ENCODE data around the gene ARAP1.

Gene ARAP1

GRCh38 chr11:72695354-72695753 lies 56.9 kb downstream of the ARAP1 start:
- in situ Hi-C loops (cut with HindIII; ENCODE audit: low pct_unique_long_range_greater_than_20kb, low sequenced_read_pairs), result no loop called here
- no peak for TF ChIP-seq JUND (IDR thresholded peaks at IDR 0.05; ENCODE audit: low read depth)
- DNase-seq (ENCODE audit: low read depth in 1 of 2, low spot score in 1 of 2), result no peak

- in situ Hi-C loops (cut with HindIII; ENCODE audit: low pct_unique_long_range_greater_than_20kb, low sequenced_read_pairs), result no loop called here
- no peak for DNase-seq (ENCODE audit: low read depth in 1 of 2, low spot score in 1 of 2)
- no peak for TF ChIP-seq JUND (IDR thresholded peaks at IDR 0.05; ENCODE audit: low read depth)
These were observed 58.8 kb downstream of the ARAP1 start for GRCh38 chr11:72693271-72693968.

- TF ChIP-seq JUND (IDR thresholded peaks at IDR 0.05; ENCODE audit: low read depth), result no peak
- no peak for DNase-seq (ENCODE audit: low read depth in 1 of 2, low spot score in 1 of 2)
- in situ Hi-C loops (cut with HindIII; ENCODE audit: low pct_unique_long_range_greater_than_20kb, low sequenced_read_pairs), result no loop called here
These were observed 59.5 kb downstream of the ARAP1 start for GRCh38 chr11:72692498-72693237.

- in situ Hi-C loops (cut with HindIII; ENCODE audit: low pct_unique_long_range_greater_than_20kb, low sequenced_read_pairs), result no loop called here
- DNase-seq (ENCODE audit: low read depth in 1 of 2, low spot score in 1 of 2), result no peak
- TF ChIP-seq JUND (IDR thresholded peaks at IDR 0.05; ENCODE audit: low read depth), result no peak
These were observed 62.0 kb downstream of the ARAP1 start for GRCh38 chr11:72690166-72690565.

GRCh38 chr11:72688929-72689328 lies 63.3 kb downstream of the ARAP1 start:
- no peak for TF ChIP-seq JUND (IDR thresholded peaks at IDR 0.05; ENCODE audit: low read depth)
- no peak for DNase-seq (ENCODE audit: low read depth in 1 of 2, low spot score in 1 of 2)
- in situ Hi-C loops (cut with HindIII; ENCODE audit: low pct_unique_long_range_greater_than_20kb, low sequenced_read_pairs), result no loop called here

- no peak for TF ChIP-seq JUND (IDR thresholded peaks at IDR 0.05; ENCODE audit: low read depth)
- in situ Hi-C loops (cut with HindIII; ENCODE audit: low pct_unique_long_range_greater_than_20kb, low sequenced_read_pairs), result no loop called here
- no peak for DNase-seq (ENCODE audit: low read depth in 1 of 2, low spot score in 1 of 2)
These were observed 63.7 kb downstream of the ARAP1 start for GRCh38 chr11:72688486-72688885.

GRCh38 chr11:72687326-72687725 lies 64.9 kb downstream of the ARAP1 start:
- TF ChIP-seq JUND (IDR thresholded peaks at IDR 0.05; ENCODE audit: low read depth), result no peak
- in situ Hi-C loops (cut with HindIII; ENCODE audit: low pct_unique_long_range_greater_than_20kb, low sequenced_read_pairs), result no loop called here
- no peak for DNase-seq (ENCODE audit: low read depth in 1 of 2, low spot score in 1 of 2)

- in situ Hi-C loops (cut with HindIII; ENCODE audit: low pct_unique_long_range_greater_than_20kb, low sequenced_read_pairs), result no loop called here
- DNase-seq (ENCODE audit: low read depth in 1 of 2, low spot score in 1 of 2), result no peak
- no peak for TF ChIP-seq JUND (IDR thresholded peaks at IDR 0.05; ENCODE audit: low read depth)
These were observed 65.5 kb downstream of the ARAP1 start for GRCh38 chr11:72686639-72687220.

GRCh38 chr11:72685560-72686480 lies 66.4 kb downstream of the ARAP1 start:
- no peak for DNase-seq (ENCODE audit: low read depth in 1 of 2, low spot score in 1 of 2)
- no peak for TF ChIP-seq JUND (IDR thresholded peaks at IDR 0.05; ENCODE audit: low read depth)
- in situ Hi-C loops (cut with HindIII; ENCODE audit: low pct_unique_long_range_greater_than_20kb, low sequenced_read_pairs), result no loop called here

- DNase-seq (ENCODE audit: low read depth in 1 of 2, low spot score in 1 of 2), result peak; percentile 72 to 85
- TF ChIP-seq JUND (IDR thresholded peaks at IDR 0.05; ENCODE audit: low read depth), result no peak
- in situ Hi-C loops (cut with HindIII; ENCODE audit: low pct_unique_long_range_greater_than_20kb, low sequenced_read_pairs), result no loop called here
These were observed 67.8 kb downstream of the ARAP1 start for GRCh38 chr11:72684236-72684912.

GRCh38 chr11:72683782-72684200 lies 68.4 kb downstream of the ARAP1 start:
- peak; percentile 53 to 90 for DNase-seq (ENCODE audit: low read depth in 1 of 2, low spot score in 1 of 2)
- in situ Hi-C loops (cut with HindIII; ENCODE audit: low pct_unique_long_range_greater_than_20kb, low sequenced_read_pairs), result no loop called here
- no peak for TF ChIP-seq JUND (IDR thresholded peaks at IDR 0.05; ENCODE audit: low read depth)

- in situ Hi-C loops (cut with HindIII; ENCODE audit: low pct_unique_long_range_greater_than_20kb, low sequenced_read_pairs), result no loop called here
- no peak for DNase-seq (ENCODE audit: low read depth in 1 of 2, low spot score in 1 of 2)
- no peak for TF ChIP-seq JUND (IDR thresholded peaks at IDR 0.05; ENCODE audit: low read depth)
These were observed 69.4 kb downstream of the ARAP1 start for GRCh38 chr11:72682858-72683243.
